Esophagus muscularis mucosa (tissue), 3 donors: ENCODE results near the gene MAP7D1.

Experiments
- POLR2A ChIP-seq: fragments of 450-650 bp; IDR thresholded peaks from one replicate; pipeline ENCODE4 v1.6.1; 2017; ENCODE audit warnings: antibody characterized with exemption, moderate library complexity, mild to moderate bottlenecking, low read depth
- POLR2AphosphoS5 ChIP-seq, 2 donors: sonication (generic); formaldehyde crosslinking; IDR thresholded peaks; one replicate each; pipeline ENCODE4 v1.6.1; 2017; ENCODE audit warnings: antibody characterized with exemption in 2 of 2
- TF ChIP-seq, protein P1 (sequence below), 3 experiments: fragments of 200-600 bp in 2 of 3; fragments of 450-650 bp in 1 of 3; sonication (generic) in 2 of 3; IDR thresholded peaks; one replicate each; pipeline ENCODE4 v1.5.1; 2017 to 2019; ENCODE audit warnings: antibody characterized with exemption in 3 of 3, mild to moderate bottlenecking in 2 of 3, moderate library complexity in 1 of 3

DNA sequence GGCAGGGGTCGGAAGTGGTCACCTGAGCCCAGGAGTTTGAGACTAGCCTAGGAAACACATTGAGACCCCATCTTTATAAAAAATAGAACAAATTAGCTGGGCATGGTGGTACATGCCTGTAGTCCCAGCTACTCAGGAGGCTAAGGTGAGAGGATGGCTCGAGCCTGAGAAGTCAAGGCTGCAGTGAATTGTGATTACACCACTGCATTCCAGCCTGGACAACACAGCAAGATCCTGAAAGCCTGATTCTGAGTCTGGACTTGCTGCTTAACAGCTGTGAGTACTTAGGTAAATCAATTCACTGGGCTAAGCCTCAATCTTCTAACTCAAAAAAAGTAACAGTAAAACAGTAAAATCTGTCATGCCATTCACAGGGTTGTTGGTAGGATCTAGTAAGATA is 11.5 kb upstream of the MAP7D1 start:
- TF ChIP-seq, protein P1, sequence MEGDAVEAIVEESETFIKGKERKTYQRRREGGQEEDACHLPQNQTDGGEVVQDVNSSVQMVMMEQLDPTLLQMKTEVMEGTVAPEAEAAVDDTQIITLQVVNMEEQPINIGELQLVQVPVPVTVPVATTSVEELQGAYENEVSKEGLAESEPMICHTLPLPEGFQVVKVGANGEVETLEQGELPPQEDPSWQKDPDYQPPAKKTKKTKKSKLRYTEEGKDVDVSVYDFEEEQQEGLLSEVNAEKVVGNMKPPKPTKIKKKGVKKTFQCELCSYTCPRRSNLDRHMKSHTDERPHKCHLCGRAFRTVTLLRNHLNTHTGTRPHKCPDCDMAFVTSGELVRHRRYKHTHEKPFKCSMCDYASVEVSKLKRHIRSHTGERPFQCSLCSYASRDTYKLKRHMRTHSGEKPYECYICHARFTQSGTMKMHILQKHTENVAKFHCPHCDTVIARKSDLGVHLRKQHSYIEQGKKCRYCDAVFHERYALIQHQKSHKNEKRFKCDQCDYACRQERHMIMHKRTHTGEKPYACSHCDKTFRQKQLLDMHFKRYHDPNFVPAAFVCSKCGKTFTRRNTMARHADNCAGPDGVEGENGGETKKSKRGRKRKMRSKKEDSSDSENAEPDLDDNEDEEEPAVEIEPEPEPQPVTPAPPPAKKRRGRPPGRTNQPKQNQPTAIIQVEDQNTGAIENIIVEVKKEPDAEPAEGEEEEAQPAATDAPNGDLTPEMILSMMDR (IDR thresholded peaks at IDR 0.05): no peak
- TF ChIP-seq POLR2A: no peak
- TF ChIP-seq POLR2AphosphoS5 (IDR thresholded peaks at IDR 0.05): no peak
